HTR-8/SVneo (cell line): ENCODE results near the gene TFDP1.
"Not testable (repeated sequence)": the region's sequence is repeated elsewhere in the genome, so short reads cannot be mapped to it uniquely, and the experiment has no call there.

Source experiments
- DNase-seq: peaks from one replicate; pipeline ENCODE4 v3.0.0; 2011; ENCODE audit warnings: low spot score, mixed read lengths; ENCODE audit not compliant: insufficient read length
- FAIRE-seq: peaks from 2 replicates; lab custom pipeline; 2011; peaks lifted over from hg19 to GRCh38; lab: Jason Lieb, UNC

TFDP1 gene

DNA sequence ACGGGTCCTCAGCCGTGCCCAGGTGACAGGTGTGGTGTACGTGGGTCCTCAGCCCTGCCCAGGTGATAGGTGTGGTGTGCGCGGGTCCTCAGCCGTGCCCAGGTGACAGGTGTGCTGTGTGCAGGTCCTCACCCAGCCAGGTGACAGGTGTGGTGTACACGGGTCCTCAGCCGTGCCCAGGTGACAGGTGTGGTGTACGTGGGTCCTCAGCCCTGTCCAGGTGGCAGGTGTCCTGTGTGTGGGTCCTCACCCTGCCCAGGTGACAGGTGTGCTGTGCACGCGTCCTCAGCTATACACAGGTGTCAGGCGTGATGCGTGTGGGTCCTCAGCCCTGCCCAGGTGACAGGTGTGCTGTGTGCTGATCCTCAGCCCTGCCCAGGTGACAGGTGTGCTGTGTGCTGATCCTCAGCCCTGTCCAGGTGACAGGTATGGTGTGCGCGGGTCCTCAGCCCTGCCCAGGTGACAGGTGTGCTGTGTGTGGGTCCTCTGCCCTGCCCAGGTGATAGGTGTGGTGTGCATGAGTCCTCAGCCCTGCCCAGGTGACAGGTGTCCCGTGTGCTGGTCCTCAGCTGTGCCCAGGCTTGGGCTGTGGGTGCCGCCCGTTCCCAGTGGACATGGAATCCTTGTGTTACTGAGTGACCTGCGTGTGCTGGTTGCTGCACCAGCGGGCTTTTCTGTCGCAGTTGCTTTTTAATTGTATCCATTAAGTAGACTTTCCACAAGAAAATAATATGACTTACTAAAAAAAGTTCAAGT, 9.7 kb downstream of the TFDP1 start:
- not testable (repeated sequence) for FAIRE-seq, DNase-seq

DNA sequence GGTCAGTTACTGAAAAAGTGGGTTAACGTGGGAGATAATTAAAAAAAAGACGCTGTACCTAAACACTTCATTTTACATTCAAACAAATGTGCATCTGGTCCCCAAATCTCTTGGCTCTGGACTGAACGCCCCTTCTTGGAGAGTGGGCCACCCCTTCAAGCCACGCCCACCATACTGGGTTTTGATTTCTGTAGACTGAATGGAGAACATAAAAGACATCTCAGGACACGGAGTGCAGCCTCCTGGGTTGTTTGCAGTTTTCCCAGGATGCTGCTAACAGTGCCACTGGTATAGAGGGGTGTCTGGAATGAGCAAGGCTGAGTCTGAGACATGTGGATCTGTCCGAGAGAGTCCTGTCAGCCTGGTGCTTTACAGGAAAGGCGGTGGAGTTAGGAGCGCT, 10.6 kb downstream of the TFDP1 start:
- no peak for FAIRE-seq
- no peak for DNase-seq

DNA sequence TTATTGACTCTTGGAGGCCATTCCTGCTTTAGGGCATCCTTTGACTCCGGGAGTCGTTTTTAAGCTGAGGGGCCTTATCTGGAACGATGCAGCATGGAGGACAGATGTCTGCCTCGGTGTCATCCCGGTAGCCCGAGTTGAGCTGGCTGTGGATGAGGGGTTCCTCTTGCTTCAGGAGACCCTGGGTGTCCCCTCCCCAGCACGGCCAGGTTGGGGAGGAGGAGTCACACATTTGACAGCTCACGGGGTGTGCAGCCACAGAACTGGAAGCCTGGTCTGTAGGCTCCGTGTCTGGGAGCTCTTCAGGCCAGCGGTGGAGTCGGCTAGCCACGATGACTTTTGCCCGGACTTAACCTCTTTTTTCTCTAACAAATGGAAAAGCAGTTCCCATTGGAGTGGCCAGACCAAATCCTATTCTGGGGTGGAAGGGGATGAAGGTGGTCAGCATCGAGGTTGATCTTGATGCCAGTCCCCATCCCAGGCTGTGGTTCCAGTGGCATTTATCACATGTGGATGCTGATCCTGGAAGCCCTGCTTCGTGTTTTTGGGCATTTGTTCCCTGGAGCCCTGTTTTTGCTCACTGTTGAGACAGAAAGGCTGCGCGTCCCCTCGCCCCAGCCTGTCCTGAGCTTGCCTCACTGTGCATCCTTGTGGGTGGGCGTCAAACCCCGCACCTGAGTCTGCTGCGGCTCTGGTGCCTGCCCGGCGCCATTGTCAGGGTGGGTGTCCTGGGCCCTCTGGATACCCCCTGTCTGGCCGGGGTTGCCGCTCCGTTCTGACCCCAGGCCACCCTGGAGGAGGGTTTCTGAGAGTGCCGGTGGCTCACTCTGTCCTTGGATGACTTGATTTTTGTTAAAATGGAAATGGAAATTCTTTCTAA, 12.0 kb downstream of the TFDP1 start:
- DNase-seq (no peak), FAIRE-seq (no peak)

DNA sequence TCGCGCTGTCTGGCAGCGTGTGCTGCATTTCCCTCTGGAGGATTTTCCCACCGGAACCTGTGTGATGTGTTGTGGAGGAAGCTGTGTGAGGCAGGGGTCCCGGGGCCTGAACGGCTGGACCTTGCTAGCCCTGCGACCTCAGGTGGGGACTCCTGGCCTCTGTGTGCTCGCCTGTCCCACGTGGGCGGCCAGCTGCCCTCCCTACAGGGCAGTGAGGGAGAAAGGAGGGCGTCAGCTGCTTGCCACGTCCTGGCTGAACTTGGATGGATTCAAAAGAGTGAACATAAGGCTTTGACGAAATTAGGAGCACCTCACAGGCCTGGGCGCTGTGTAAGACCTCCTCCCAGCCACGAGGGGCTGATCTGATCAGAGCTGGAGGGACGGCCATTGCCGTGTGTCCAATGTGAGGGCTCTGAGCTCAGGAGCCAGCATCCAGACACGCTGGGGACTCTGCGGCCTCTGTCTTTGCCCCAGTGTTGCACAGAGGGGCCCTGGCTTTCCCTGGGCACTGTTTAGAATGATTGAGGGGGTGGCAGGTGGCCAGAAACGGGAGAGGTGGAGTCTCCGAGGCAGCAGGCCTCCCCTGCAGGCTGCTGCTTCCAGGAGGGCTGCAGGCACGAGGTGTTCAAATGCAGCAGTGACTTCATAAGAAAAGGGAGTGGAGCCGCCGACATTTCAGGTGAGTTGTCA, 13.0 kb downstream of the TFDP1 start:
- FAIRE-seq (no peak), DNase-seq (no peak)

DNA sequence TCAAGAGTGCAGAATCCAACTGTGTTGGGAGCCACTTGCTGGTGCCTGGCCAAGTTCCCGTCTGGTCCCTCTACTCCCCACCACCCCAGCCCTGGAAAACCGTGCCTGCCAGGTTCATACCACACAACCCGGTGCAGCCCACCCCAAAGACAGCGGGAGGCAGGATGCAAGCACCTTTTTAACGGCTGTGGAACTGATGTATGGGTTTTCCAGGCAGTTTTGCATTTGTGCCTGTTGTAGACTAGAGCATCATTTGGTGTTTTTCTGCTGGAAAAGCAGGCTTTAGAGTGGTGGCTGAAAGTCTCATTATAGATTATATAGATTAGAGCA, 13.5 kb downstream of the TFDP1 start:
- FAIRE-seq (no peak), DNase-seq (no peak)

DNA sequence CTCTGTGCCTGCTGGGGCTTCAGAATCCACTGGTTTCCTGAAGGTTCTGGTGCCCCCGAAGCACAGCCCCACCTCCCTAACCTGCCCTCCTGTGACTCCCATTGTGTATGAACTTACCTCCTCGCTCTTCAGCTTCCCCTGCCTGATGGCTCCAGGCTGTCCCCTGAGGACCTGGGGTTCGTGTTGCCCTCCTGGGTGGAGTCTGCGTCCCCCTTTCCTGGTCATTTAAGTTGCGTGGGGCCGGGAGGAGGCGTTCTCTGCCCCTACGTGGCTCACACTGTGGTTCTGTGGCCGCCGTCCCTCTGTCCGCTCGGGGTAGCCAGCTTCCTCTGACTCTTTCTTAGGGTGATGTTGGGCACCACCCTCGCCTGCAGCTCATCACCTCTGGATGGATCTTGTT, 13.9 kb downstream of the TFDP1 start:
- no peak for DNase-seq
- no peak for FAIRE-seq

- DNase-seq (no peak), FAIRE-seq (no peak)
Measured at GRCh38 chr13:113599391-113599790, 14.8 kb downstream of the TFDP1 start.

GRCh38 chr13:113601166-113602070, 16.9 kb downstream of the TFDP1 start:
- no peak for FAIRE-seq
- DNase-seq, result no peak

DNA sequence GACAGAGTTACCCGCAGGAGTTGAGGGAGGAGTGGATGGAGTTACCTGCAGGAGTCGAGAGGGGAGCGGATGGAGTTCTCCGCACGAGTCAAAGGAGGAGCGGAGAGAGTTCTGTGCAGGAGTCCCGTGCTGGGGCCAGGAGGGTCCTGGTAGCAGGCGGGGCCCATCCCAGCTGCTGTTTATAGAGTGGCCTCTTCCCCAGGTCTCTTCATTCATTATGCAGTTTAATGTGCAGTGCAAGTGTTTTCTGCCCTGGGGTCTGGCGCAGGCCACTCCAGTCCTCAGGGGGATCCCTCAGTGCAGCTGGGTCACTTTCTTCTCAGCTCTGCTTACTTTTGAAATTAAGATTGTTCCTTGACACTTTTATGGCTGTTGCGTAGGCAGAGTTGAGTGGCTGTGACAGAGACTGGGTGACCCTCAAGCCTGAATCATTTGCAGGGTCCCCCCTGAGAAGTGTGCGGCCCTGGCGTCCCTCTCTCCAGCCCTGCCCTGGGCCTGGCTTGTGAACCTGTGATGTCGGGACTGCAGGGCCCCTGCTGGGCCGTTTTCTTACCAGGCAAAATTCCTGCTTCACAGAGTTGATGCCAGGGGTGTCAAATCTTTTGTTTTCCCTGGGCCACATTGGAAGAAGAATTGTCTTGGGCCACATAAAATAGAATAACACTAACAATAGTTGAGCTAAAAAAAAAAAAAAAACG, 17.9 kb downstream of the TFDP1 start:
- no peak for DNase-seq
- FAIRE-seq, result no peak

DNA sequence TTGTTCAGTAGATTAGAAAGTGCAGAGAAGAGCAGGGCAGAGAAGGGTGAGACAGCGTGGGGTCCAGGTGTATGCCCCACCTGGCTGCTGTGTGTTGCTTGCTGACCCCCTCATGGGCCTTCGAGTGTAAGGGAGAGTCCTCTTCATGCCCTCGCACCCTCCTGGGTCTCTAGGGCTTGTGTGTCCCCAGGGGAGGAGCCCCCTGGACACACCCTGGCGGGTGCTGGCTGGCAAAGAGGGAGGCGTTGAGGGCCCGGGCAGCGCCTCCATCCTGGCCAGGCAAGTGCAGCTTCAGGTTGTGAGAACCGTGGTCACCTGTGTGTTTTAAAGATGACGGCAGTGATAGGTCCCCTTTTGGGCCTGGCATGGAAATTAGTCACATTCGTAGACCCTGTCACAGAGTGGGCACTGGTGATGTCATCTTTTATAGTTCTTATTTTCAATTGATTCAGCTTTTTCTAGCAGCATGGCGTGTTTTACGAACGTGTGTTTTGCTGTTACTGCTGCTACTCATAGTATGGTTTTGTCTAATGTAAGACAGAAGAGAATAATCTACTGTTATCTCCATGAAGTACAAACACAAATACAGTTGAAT, 18.7 kb downstream of the TFDP1 start:
- no peak for DNase-seq
- no peak for FAIRE-seq

- FAIRE-seq, result no peak
Measured at GRCh38 chr13:113604186-113604585, 19.6 kb downstream of the TFDP1 start.

DNA sequence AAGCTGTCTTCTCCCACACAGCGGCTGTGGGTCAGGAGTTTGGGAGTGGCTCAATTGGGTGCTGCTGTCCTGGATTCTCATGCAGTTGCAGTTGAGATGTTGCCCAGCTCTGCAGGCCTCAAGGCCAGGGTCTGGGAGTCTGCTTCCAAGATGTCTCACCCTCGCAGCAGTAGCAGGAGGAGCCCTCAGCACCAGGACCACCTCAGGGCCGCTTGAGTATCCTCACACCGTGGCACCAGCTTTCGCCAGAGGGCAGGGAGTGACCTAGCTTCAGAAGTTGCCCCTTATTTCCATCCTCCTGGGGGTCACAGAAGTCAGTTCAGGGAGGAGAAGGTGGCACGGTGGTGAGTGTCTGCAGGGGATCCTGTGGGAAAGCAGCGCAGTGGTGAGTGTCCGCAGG, 20.9 kb downstream of the TFDP1 start:
- DNase-seq (no peak), FAIRE-seq (no peak)

More at GRCh38 chr13:113604186-113604585, 19.6 kb downstream of the TFDP1 start:
- DNase-seq, result no peak

GRCh38 chr13:113605866-113606438, 21.4 kb downstream of the TFDP1 start:
- FAIRE-seq (no peak), DNase-seq (no peak)

DNA sequence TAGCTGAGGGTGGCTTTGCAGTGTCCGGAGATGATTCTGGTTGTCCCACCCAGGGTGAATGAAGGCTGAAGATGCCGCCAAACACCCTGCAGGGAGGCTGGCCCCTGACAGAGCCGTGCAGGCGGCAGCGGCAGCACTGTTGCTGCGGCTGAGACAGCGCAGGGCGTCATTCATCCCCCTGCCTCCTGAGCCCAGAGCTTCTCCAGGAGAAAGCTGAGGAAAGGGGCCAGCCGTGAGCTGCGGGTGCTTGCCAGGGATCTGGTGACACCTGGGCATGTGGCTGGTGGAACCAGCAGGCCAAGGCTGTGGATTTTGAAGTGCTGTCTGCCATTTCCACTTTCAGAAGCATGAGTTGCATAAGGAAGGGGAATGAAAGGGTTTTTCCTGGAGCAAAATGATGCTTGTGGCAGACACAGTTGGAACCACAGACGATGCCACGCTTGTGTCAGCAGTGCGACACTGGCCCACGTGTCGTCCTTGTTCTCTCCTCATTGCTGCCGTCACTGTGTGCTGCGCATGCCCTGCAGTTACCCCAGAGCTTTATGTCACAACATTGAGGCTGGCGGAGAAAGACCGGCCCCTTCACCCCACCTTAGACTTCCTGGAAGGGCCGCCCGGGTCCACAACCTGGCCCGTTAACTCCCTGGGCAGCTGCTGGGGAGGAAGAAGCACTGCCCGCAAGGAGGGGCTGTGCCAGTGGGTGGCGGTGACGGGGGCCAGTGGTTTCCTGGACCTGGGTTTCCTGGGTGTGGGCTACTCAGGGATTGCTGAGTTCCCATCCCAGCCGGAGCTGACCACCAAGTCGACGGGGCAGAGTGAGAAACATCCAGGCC, 22.7 kb downstream of the TFDP1 start:
- FAIRE-seq, result no peak
- no peak for DNase-seq

DNA sequence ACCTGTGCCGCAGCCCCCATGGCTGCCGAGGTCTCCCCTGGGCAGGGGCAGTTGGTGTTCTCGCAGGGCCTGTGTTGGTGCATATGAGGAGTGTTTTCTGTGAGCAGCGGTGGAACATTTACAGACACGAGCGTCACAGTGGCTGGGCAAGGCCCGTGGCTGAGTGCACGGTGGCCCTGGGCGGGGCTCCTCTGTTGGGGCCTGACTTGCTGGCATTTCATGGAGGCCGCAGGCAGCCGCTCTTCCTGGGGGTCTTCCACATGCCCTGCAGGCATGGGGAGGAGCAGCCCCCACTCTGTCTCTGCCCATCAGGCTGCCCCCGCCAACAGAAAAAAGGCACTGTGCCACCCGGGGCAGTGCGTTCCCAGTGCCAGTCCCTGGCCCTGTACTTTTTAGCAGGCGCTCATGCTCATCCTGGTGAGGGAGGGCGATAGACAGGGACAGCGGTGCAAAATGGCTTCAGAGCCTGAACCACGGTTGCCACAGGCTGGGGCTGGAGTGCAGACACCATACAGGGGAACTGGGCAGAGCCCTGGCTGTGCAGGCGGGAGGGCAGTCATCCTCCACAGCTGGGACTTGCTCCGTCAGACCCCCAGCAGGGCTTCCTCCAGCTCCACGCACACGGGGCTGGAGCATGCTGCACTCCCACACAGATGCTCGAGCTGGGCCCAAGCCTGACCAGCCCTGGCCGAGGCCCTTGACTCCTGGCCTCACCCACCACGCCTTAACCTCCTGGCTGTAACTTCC, 23.5 kb downstream of the TFDP1 start:
- FAIRE-seq, result no peak

DNA sequence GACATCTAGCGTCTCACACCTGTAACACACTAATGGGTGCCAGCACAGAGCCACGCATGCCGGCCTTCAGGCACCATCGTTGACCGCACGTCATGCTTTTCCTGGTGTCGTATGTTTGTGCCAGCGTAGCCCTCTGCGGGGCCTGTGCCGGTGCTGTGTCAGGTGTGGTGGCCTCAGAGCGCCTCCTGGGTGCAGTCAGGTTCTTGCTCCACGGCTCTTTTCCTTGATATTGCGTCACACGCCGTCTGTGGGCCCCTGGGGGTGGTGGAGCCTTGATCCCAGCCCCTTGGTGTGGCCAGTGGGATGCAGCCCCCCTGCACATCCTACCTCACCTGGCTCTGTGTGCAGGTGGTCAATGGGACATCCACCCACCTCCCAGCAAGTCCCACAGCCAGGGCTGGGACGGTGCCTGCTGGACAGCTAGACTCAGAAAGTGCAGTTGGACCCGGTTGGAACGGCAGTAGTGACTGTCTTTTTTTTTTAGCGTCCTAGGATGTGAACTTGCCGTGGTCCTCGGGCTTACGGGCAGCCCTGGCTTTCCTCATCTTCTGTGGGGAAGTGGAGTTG, 24.5 kb downstream of the TFDP1 start:
- DNase-seq (no peak), FAIRE-seq (no peak)

More for the DNA sequence above, 23.5 kb downstream of the TFDP1 start:
- no peak for DNase-seq

DNA sequence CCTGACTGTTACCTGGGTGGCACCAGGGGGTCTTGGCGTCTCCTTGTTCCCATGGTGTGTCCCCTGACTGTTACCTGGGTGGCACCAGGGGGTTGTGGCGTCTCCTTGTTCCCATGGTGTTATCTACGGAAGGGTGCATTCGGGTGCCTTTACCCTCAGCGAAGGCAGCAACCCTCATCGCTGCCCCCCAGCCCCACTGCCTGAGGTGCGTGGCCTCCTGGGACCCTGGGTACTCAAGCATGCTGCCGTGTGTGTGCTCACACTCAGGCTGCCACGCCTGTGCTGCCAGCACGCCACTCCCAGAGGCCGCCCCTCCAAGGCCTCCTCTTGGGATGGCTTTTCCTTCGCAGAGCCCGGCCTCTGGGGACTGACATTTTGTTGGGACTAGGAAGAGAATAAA, 25.1 kb downstream of the TFDP1 start:
- DNase-seq, result no peak
- FAIRE-seq, result no peak
